ENCODE results near the gene USO1.

USO1 gene

DNA sequence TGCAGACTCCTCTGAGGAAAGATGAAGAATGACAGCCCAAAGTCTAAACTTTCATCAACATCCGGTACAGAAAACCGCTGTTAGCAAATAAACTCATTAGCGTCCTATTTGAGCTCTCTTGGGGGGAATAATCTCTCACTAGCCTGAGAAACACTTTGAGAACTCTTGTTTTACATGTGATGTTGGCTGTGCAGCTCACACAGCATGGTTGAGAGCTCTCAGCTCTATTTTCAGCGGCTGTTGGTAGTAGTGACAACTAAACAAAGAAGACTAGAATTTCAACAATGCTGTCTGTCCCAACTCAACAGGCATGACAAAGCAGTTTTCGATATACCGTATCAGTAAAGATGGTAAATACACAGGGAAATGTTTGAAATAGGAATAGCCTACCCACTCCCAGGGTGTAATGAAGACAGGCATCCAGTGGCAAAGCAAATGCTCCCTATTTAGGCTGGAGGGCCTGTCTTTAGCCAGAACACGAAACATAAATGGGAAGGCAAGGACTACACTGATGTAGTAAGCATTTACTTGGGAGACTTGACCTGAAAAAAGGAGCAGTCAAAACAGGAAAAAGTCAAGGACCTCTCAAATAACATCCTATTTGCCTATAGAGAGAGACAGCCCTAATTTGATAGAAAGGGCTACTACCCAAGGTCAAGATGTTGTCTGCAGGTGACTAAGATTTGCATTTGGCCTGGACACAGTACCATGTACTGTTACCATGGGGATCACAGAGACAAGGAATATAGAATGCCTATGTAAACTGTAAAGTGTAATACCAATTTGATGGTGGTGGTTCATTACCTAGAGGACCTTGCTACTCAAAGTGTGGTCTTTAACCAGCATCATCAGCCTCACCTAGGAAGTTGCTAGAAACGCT, 117.5 kb downstream of the USO1 start:
- Histone ChIP-seq H3K27ac (ENCODE audit: low read length, poor library complexity, severe bottlenecking) (no peak overlapping the region), H3K9ac (ENCODE audit: low read length) (no peak overlapping the region), H3K4me3 (ENCODE audit: insufficient read depth in 1 of 2, low read depth in 1 of 2, low read length in 2 of 2) (no peak overlapping the region), H4K91ac (ENCODE audit: low read length) (no peak overlapping the region), H3K4me1 (ENCODE audit: control insufficient read depth, insufficient read depth, low read depth, low read length) (peaks cover 6% of the 10 kb centered on the region), H2AK5ac (ENCODE audit: low read length, severe bottlenecking) (no peak overlapping the region), H3K14ac (ENCODE audit: low read length in 2 of 2) (no peak overlapping the region), H2BK120ac (ENCODE audit: low read depth, low read length) (no peak overlapping the region), H3K4me2 (ENCODE audit: low read length, poor library complexity, severe bottlenecking) (no peak overlapping the region), H3K23ac (ENCODE audit: low read length in 2 of 2) (no peak overlapping the region), H4K8ac (ENCODE audit: low read length) (no peak overlapping the region), H2BK12ac (ENCODE audit: low read length in 2 of 2) (no peak overlapping the region), H2AFZ (ENCODE audit: low read depth, low read length) (no peak overlapping the region), H3K18ac (ENCODE audit: low read depth in 1 of 2, low read length in 2 of 2) (no peak overlapping the region), H3K9me3 (ENCODE audit: control insufficient read depth, low read length) (no peaks in the 10 kb centered on the region), H2BK5ac (ENCODE audit: low read depth, low read length, poor library complexity, severe bottlenecking) (no peak overlapping the region), H3K36me3 (ENCODE audit: control insufficient read depth in 1 of 2, insufficient read depth in 2 of 2, low read depth in 1 of 2, low read length in 2 of 2) (no peaks in the 10 kb centered on the region), H3K27me3 (ENCODE audit: control insufficient read depth in 1 of 2, insufficient read depth in 1 of 2, low read length in 2 of 2) (no peaks in the 10 kb centered on the region), H2BK15ac (ENCODE audit: low read depth, poor library complexity, severe bottlenecking) (no peak overlapping the region), H3K4ac (ENCODE audit: low read depth in 1 of 2, low read length in 2 of 2) (no peak overlapping the region), H3K79me1 (replicated peaks; ENCODE audit: low read length, poor library complexity, severe bottlenecking) (no peaks in the 10 kb centered on the region)
- WGBS = 96% methylated on average over 7 of the region's 8 CpGs
- peak; percentile 24 for DNase-seq

DNA sequence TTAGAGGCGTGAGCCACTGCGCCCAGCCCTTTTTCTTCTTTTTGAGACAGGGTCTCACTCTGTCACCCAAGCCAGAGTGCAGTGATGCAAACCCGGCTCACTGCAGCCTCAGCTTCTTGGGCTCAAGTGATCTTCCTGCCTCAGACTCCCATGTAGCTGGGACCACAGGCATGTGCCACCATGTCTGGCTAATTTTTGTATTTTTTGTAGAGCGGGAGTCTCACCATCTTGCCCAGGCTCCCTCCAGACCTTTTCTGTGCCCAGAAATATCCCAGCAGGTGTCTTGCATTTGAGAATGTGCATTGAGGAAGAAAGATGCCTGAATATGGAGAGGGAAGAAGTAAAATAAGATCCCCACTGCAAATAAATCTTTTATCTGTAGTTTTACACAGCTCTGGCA, 119.2 kb downstream of the USO1 start:
- H2AFZ ChIP-seq (ENCODE audit: low read depth, low read length) = no peak overlapping the region
- peak overlapping the region; percentile 84 for H2AK5ac ChIP-seq (ENCODE audit: low read length, severe bottlenecking)
- H3K36me3 ChIP-seq (ENCODE audit: control insufficient read depth in 1 of 2, insufficient read depth in 2 of 2, low read depth in 1 of 2, low read length in 2 of 2) = no peaks in the 10 kb centered on the region
- peak overlapping the region; percentile 80 for H3K9ac ChIP-seq (ENCODE audit: low read length)
- DNase-seq = no peak
- H4K8ac ChIP-seq (ENCODE audit: low read length) = peak overlapping the region; percentile 71
- WGBS = 95% methylated on average over 4 of the region's 4 CpGs
- H4K91ac ChIP-seq (ENCODE audit: low read length) = no peak overlapping the region
- H3K9me3 ChIP-seq (ENCODE audit: control insufficient read depth, low read length) = no peaks in the 10 kb centered on the region
- no peak overlapping the region for H3K4me2 ChIP-seq (ENCODE audit: low read length, poor library complexity, severe bottlenecking)
- no peak overlapping the region for H2BK15ac ChIP-seq (ENCODE audit: low read depth, poor library complexity, severe bottlenecking)
- no peak overlapping the region for H3K23ac ChIP-seq (ENCODE audit: low read length in 2 of 2)
- no peak overlapping the region for H3K4ac ChIP-seq (ENCODE audit: low read depth in 1 of 2, low read length in 2 of 2)
- peak overlapping the region in 1 of 2 experiments; percentile 62 for H3K18ac ChIP-seq (ENCODE audit: low read depth in 1 of 2, low read length in 2 of 2)
- H3K27me3 ChIP-seq (ENCODE audit: control insufficient read depth in 1 of 2, insufficient read depth in 1 of 2, low read length in 2 of 2) = no peaks in the 10 kb centered on the region
- peaks cover 8% of the 10 kb centered on the region for H3K4me1 ChIP-seq (ENCODE audit: control insufficient read depth, insufficient read depth, low read depth, low read length)
- H3K4me3 ChIP-seq (ENCODE audit: insufficient read depth in 1 of 2, low read depth in 1 of 2, low read length in 2 of 2) = no peak overlapping the region
- no peaks in the 10 kb centered on the region for H3K79me1 ChIP-seq (replicated peaks; ENCODE audit: low read length, poor library complexity, severe bottlenecking)
- no peak overlapping the region for H3K14ac ChIP-seq (ENCODE audit: low read length in 2 of 2)
- H2BK12ac ChIP-seq (ENCODE audit: low read length in 2 of 2) = peak overlapping the region; percentile 29 to 84
- H2BK120ac ChIP-seq (ENCODE audit: low read depth, low read length) = peak overlapping the region; percentile 13
- H3K27ac ChIP-seq (ENCODE audit: low read length, poor library complexity, severe bottlenecking) = peak overlapping the region; percentile 97
- H2BK5ac ChIP-seq (ENCODE audit: low read depth, low read length, poor library complexity, severe bottlenecking) = peak overlapping the region; percentile 89

DNA sequence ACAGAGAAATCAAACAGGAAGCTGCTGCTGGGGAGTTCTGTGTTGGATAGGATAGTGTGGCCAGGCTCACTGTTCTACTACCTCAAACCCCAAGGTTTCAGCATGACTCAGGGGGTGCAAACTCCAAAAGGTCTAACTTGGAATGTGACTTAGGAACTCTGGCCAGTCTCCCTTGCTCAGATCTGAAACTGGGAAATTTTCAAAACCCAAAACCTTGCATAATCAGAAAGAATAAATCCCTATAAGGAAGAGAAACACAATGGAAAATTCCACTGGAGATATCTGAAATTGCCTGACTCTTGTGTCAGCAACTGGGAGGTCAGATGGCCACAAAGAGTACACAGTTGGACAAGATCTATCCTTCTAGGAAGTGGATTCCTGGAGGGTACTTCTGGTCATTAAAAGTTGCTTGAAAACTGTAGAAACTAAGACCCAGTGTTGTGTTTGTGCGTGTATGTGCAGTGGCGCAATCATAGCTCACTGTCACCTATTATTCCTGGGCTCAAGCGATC, 119.8 kb downstream of the USO1 start:
- Histone ChIP-seq H3K36me3 (ENCODE audit: control insufficient read depth in 1 of 2, insufficient read depth in 2 of 2, low read depth in 1 of 2, low read length in 2 of 2) (no peaks in the 10 kb centered on the region), H2AK5ac (ENCODE audit: low read length, severe bottlenecking) (peak overlapping the region; percentile 81), H4K91ac (ENCODE audit: low read length) (no peak overlapping the region), H3K27ac (ENCODE audit: low read length, poor library complexity, severe bottlenecking) (peak overlapping the region; percentile 97), H3K18ac (ENCODE audit: low read depth in 1 of 2, low read length in 2 of 2) (peak overlapping the region in 1 of 2 experiments; percentile 44), H3K4me1 (ENCODE audit: control insufficient read depth, insufficient read depth, low read depth, low read length) (peaks cover 8% of the 10 kb centered on the region), H3K79me1 (replicated peaks; ENCODE audit: low read length, poor library complexity, severe bottlenecking) (no peaks in the 10 kb centered on the region), H2AFZ (ENCODE audit: low read depth, low read length) (no peak overlapping the region), H3K9me3 (ENCODE audit: control insufficient read depth, low read length) (no peaks in the 10 kb centered on the region), H3K9ac (ENCODE audit: low read length) (peak overlapping the region; percentile 80), H3K4ac (ENCODE audit: low read depth in 1 of 2, low read length in 2 of 2) (peak overlapping the region in 1 of 2 experiments; percentile 57), H3K27me3 (ENCODE audit: control insufficient read depth in 1 of 2, insufficient read depth in 1 of 2, low read length in 2 of 2) (no peaks in the 10 kb centered on the region), H2BK120ac (ENCODE audit: low read depth, low read length) (no peak overlapping the region), H3K4me3 (ENCODE audit: insufficient read depth in 1 of 2, low read depth in 1 of 2, low read length in 2 of 2) (peak overlapping the region in 1 of 2 experiments; percentile 10), H3K14ac (ENCODE audit: low read length in 2 of 2) (no peak overlapping the region), H2BK15ac (ENCODE audit: low read depth, poor library complexity, severe bottlenecking) (no peak overlapping the region), H3K4me2 (ENCODE audit: low read length, poor library complexity, severe bottlenecking) (no peak overlapping the region), H2BK12ac (ENCODE audit: low read length in 2 of 2) (no peak overlapping the region), H3K23ac (ENCODE audit: low read length in 2 of 2) (no peak overlapping the region), H4K8ac (ENCODE audit: low read length) (peak overlapping the region; percentile 22), H2BK5ac (ENCODE audit: low read depth, low read length, poor library complexity, severe bottlenecking) (peak overlapping the region; percentile 82)
- WGBS = 85% methylated on average over 3 of the region's 3 CpGs
- peak; percentile 85 for DNase-seq

GRCh38 chr4:75845992-75846391, 121.6 kb downstream of the USO1 start:
- no peak overlapping the region for H3K4me3 ChIP-seq (ENCODE audit: insufficient read depth in 1 of 2, low read depth in 1 of 2, low read length in 2 of 2)
- no peak overlapping the region for H3K27ac ChIP-seq (ENCODE audit: low read length, poor library complexity, severe bottlenecking)
- no peak overlapping the region for H4K91ac ChIP-seq (ENCODE audit: low read length)
- no peak overlapping the region for H3K18ac ChIP-seq (ENCODE audit: low read depth in 1 of 2, low read length in 2 of 2)
- 100% methylated on average over 2 of the region's 2 CpGs for WGBS
- H3K14ac ChIP-seq (ENCODE audit: low read length in 2 of 2) = no peak overlapping the region
- no peak overlapping the region for H2AK5ac ChIP-seq (ENCODE audit: low read length, severe bottlenecking)
- H3K9me3 ChIP-seq (ENCODE audit: control insufficient read depth, low read length) = no peaks in the 10 kb centered on the region
- no peak for DNase-seq
- H3K4me1 ChIP-seq (ENCODE audit: control insufficient read depth, insufficient read depth, low read depth, low read length) = peaks cover 8% of the 10 kb centered on the region
- H4K8ac ChIP-seq (ENCODE audit: low read length) = no peak overlapping the region
- no peak overlapping the region for H2AFZ ChIP-seq (ENCODE audit: low read depth, low read length)
- no peak overlapping the region for H3K4ac ChIP-seq (ENCODE audit: low read depth in 1 of 2, low read length in 2 of 2)
- H2BK15ac ChIP-seq (ENCODE audit: low read depth, poor library complexity, severe bottlenecking) = no peak overlapping the region
- no peaks in the 10 kb centered on the region for H3K27me3 ChIP-seq (ENCODE audit: control insufficient read depth in 1 of 2, insufficient read depth in 1 of 2, low read length in 2 of 2)
- no peak overlapping the region for H2BK120ac ChIP-seq (ENCODE audit: low read depth, low read length)
- no peak overlapping the region for H2BK5ac ChIP-seq (ENCODE audit: low read depth, low read length, poor library complexity, severe bottlenecking)
- no peaks in the 10 kb centered on the region for H3K36me3 ChIP-seq (ENCODE audit: control insufficient read depth in 1 of 2, insufficient read depth in 2 of 2, low read depth in 1 of 2, low read length in 2 of 2)
- H2BK12ac ChIP-seq (ENCODE audit: low read length in 2 of 2) = no peak overlapping the region
- H3K9ac ChIP-seq (ENCODE audit: low read length) = no peak overlapping the region
- H3K4me2 ChIP-seq (ENCODE audit: low read length, poor library complexity, severe bottlenecking) = no peak overlapping the region
- no peaks in the 10 kb centered on the region for H3K79me1 ChIP-seq (replicated peaks; ENCODE audit: low read length, poor library complexity, severe bottlenecking)
- H3K23ac ChIP-seq (ENCODE audit: low read length in 2 of 2) = no peak overlapping the region
